Prostate gland (tissue), 2 donors: ENCODE results near the gene EPB41L2.

Source experiments
- CTCF ChIP-seq, 4 experiments: fragments of 200-600 bp in 2 of 4; fragments of 450-650 bp in 2 of 4; sonication (generic) in 2 of 4; IDR thresholded peaks; 1 replicate in 3 of 4; 2 replicates in 1 of 4; pipeline ENCODE4 v1.5.1; 2016 to 2019; ENCODE audit warnings: antibody characterized with exemption in 4 of 4, mild to moderate bottlenecking in 2 of 4, moderate library complexity in 2 of 4
- POLR2A ChIP-seq: fragments of 450-650 bp; IDR thresholded peaks from one replicate; pipeline ENCODE4 v1.6.1; 2016; ENCODE audit warnings: antibody characterized with exemption, mild to moderate bottlenecking
- POLR2AphosphoS5 ChIP-seq: sonication (generic); formaldehyde crosslinking; IDR thresholded peaks from one replicate; pipeline ENCODE4 v1.6.1; 2017; ENCODE audit warnings: antibody characterized with exemption

- no peak for TF ChIP-seq CTCF (IDR thresholded peaks at IDR 0.05)
- TF ChIP-seq POLR2AphosphoS5, result no peak
- TF ChIP-seq POLR2A, result no peak
Measured at GRCh38 chr6:130994319-130995097, 68.5 kb downstream of the EPB41L2 start.
